Neural cell (in vitro differentiated cells): ENCODE data around the gene DNM3. TPM values are rescaled to one million over a fixed set of nuclear protein-coding genes. Genes with fewer than 3 reads are reported as not detected.

Source experiments
- H2AFZ ChIP-seq: fragments of 200-600, 300-800 bp; sonication (generic), shearing (Covaris generic); 2 replicates; pipeline ENCODE4 v1.6.0; 2014; ENCODE audit warnings: low read depth, mild to moderate bottlenecking, antibody characterized with exemption, low read length, moderate library complexity
- H3F3A ChIP-seq: fragments of 200-600 bp; shearing (Covaris generic); 2 replicates; pipeline ENCODE4 v1.6.1; 2016; ENCODE audit warnings: mild to moderate bottlenecking, moderate library complexity, mixed read lengths, antibody characterized with exemption, low read length; ENCODE audit not compliant: insufficient read depth, poor library complexity, severe bottlenecking
- H3K27ac ChIP-seq: fragments of 200-600, 300-800 bp; sonication (generic), shearing (Covaris generic); 2 replicates; pipeline ENCODE4 v1.5.1; 2014; ENCODE audit warnings: mild to moderate bottlenecking, low read length, moderate library complexity
- H3K27me3 ChIP-seq: fragments of 300-800, 200-600 bp; sonication (generic), shearing (Covaris generic); 2 replicates; pipeline ENCODE4 v1.6.0; 2014; ENCODE audit warnings: mild to moderate bottlenecking, low read depth, low read length, moderate library complexity; ENCODE audit not compliant: insufficient read depth
- H3K36me3 ChIP-seq: fragments of 300-800, 200-600 bp; sonication (generic), shearing (Covaris generic); 2 replicates; pipeline ENCODE4 v1.5.1; 2014; ENCODE audit warnings: mild to moderate bottlenecking, antibody characterized with exemption, low read length, moderate library complexity; ENCODE audit not compliant: insufficient read depth
- H3K4me2 ChIP-seq: fragments of 300-800, 200-600 bp; sonication (generic), shearing (Covaris generic); 2 replicates; pipeline ENCODE4 v1.6.0; 2014; ENCODE audit warnings: mild to moderate bottlenecking, low read length
- H3K4me3 ChIP-seq: fragments of 300-800, 200-600 bp; sonication (generic), shearing (Covaris generic); 2 replicates; pipeline ENCODE4 v1.5.1; 2014; ENCODE audit warnings: mild to moderate bottlenecking, low read length, moderate library complexity
- H3K79me2 ChIP-seq: fragments of 200-600 bp; shearing (Covaris generic); replicated peaks from 2 replicates; pipeline ENCODE4 v1.6.0; 2014; ENCODE audit warnings: mild to moderate bottlenecking, low read length, moderate library complexity; ENCODE audit not compliant: insufficient read depth
- H3K9ac ChIP-seq: fragments of 300-800, 200-600 bp; sonication (generic), shearing (Covaris generic); 2 replicates; pipeline ENCODE4 v1.6.1; 2016; ENCODE audit warnings: mild to moderate bottlenecking, low read length, mixed read lengths
- H3K9me2 ChIP-seq: fragments of 200-600 bp; shearing (Covaris generic); 2 replicates; pipeline ENCODE4 v1.6.1; 2016; ENCODE audit warnings: mild to moderate bottlenecking, low read length, mixed read lengths; ENCODE audit not compliant: insufficient read depth
- H3K9me3 ChIP-seq: fragments of 200-600, 300-800 bp; sonication (generic), shearing (Covaris generic); 2 replicates; pipeline ENCODE4 v1.6.1; 2016; ENCODE audit warnings: mild to moderate bottlenecking, mixed run types, low read length, moderate library complexity, mixed read lengths
- H4K20me1 ChIP-seq: fragments of 200-600 bp; shearing (Covaris generic); 2 replicates; pipeline ENCODE4 v1.6.1; 2016; ENCODE audit warnings: mild to moderate bottlenecking, mixed run types; ENCODE audit not compliant: insufficient read depth
- EP300 ChIP-seq: fragments of 450-650 bp; conservative IDR thresholded peaks from 2 replicates; pipeline ENCODE4 v1.6.1; 2014; ENCODE audit warnings: antibody characterized with exemption, mild to moderate bottlenecking, moderate library complexity; ENCODE audit not compliant: poor library complexity, severe bottlenecking
- EZH2 ChIP-seq: fragments of 200-600, 300-800 bp; shearing (Covaris generic), sonication (generic); IDR thresholded peaks from 2 replicates; pipeline ENCODE4 v1.6.1; 2014; ENCODE audit warnings: antibody characterized with exemption, low read length, borderline replicate concordance, mild to moderate bottlenecking; ENCODE audit not compliant: insufficient read depth, poor library complexity, severe bottlenecking
- MXI1 ChIP-seq: fragments of 450-650 bp; conservative IDR thresholded peaks from 2 replicates; pipeline ENCODE4 v1.6.1; 2014; ENCODE audit warnings: antibody characterized with exemption, mild to moderate bottlenecking; ENCODE audit not compliant: poor library complexity, severe bottlenecking
- POLR2AphosphoS5 ChIP-seq: IDR thresholded peaks from 2 replicates; pipeline ENCODE4 v1.6.1; 2012
- RAD21 ChIP-seq: fragments of 450-650 bp; conservative IDR thresholded peaks from 2 replicates; pipeline ENCODE4 v1.6.1; 2014; ENCODE audit warnings: antibody characterized with exemption, mild to moderate bottlenecking, moderate library complexity
- SMC3 ChIP-seq: fragments of 450-650 bp; conservative IDR thresholded peaks from 2 replicates; pipeline ENCODE4 v1.6.1; 2014; ENCODE audit warnings: antibody characterized with exemption, mild to moderate bottlenecking, moderate library complexity; ENCODE audit not compliant: poor library complexity
- TAF1 ChIP-seq: IDR thresholded peaks from 2 replicates; pipeline ENCODE4 v1.6.1; 2012; ENCODE audit warnings: low read depth
- polyA plus RNA-seq: library from polyadenylated mRNA; depleted of rRNA; stranded (reverse); fragments of >200 nt; gene quantifications from 2 replicates; pipeline ENCODE4 v1.2.3, GENCODE V29; 2014
- TF ChIP-seq, protein P1 (sequence below): fragments of 450-650 bp; IDR thresholded peaks from 2 replicates; pipeline ENCODE4 v1.5.1; 2014; ENCODE audit warnings: antibody characterized with exemption, mild to moderate bottlenecking, moderate library complexity; ENCODE audit not compliant: poor library complexity, severe bottlenecking
- TF ChIP-seq, protein P2 (sequence below): IDR thresholded peaks from 2 replicates; pipeline ENCODE4 v1.6.1; 2012; ENCODE audit warnings: borderline replicate concordance

Gene DNM3
- polyA plus RNA-seq, 1 donor from 2014 or later: 37.1 TPM

DNA sequence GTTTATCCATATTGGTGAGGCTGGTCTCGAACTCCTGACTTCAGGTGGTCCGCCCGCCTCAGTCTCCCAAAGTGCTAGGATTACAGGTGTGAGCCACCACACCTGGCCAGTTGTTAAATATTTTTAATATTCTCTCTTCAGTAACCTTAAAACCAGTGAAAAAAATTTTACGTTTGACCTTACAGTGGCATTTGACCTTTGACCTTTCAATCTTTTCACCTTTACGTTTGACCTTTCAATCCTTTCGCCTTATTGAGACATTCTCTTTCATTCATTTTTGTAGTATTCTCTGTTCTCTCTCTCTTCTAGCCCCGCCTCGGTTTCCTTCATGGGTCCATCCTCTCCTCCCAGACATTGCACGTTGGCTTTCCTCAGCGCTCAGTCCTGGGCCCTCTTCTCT lies 277.9 kb downstream of the DNM3 start:
- Histone ChIP-seq H3K36me3 (no peaks in the 10 kb centered on the region), H3K27ac (no peak overlapping the region), H3K79me2 (no peaks in the 10 kb centered on the region), H4K20me1 (no peaks in the 10 kb centered on the region), H3F3A (no peaks in the 10 kb centered on the region), H2AFZ (no peak overlapping the region), H3K4me2 (no peak overlapping the region), H3K9me3 (no peaks in the 10 kb centered on the region), H3K9ac (no peak overlapping the region), H3K27me3 (no peaks in the 10 kb centered on the region), H3K9me2 (no peaks in the 10 kb centered on the region), H3K4me3 (no peak overlapping the region)
- TF ChIP-seq RAD21: no peak
- TF ChIP-seq, protein P1, sequence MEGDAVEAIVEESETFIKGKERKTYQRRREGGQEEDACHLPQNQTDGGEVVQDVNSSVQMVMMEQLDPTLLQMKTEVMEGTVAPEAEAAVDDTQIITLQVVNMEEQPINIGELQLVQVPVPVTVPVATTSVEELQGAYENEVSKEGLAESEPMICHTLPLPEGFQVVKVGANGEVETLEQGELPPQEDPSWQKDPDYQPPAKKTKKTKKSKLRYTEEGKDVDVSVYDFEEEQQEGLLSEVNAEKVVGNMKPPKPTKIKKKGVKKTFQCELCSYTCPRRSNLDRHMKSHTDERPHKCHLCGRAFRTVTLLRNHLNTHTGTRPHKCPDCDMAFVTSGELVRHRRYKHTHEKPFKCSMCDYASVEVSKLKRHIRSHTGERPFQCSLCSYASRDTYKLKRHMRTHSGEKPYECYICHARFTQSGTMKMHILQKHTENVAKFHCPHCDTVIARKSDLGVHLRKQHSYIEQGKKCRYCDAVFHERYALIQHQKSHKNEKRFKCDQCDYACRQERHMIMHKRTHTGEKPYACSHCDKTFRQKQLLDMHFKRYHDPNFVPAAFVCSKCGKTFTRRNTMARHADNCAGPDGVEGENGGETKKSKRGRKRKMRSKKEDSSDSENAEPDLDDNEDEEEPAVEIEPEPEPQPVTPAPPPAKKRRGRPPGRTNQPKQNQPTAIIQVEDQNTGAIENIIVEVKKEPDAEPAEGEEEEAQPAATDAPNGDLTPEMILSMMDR: no peak
- no peak for TF ChIP-seq EZH2
- no peak for TF ChIP-seq MXI1
- TF ChIP-seq, protein P2, sequence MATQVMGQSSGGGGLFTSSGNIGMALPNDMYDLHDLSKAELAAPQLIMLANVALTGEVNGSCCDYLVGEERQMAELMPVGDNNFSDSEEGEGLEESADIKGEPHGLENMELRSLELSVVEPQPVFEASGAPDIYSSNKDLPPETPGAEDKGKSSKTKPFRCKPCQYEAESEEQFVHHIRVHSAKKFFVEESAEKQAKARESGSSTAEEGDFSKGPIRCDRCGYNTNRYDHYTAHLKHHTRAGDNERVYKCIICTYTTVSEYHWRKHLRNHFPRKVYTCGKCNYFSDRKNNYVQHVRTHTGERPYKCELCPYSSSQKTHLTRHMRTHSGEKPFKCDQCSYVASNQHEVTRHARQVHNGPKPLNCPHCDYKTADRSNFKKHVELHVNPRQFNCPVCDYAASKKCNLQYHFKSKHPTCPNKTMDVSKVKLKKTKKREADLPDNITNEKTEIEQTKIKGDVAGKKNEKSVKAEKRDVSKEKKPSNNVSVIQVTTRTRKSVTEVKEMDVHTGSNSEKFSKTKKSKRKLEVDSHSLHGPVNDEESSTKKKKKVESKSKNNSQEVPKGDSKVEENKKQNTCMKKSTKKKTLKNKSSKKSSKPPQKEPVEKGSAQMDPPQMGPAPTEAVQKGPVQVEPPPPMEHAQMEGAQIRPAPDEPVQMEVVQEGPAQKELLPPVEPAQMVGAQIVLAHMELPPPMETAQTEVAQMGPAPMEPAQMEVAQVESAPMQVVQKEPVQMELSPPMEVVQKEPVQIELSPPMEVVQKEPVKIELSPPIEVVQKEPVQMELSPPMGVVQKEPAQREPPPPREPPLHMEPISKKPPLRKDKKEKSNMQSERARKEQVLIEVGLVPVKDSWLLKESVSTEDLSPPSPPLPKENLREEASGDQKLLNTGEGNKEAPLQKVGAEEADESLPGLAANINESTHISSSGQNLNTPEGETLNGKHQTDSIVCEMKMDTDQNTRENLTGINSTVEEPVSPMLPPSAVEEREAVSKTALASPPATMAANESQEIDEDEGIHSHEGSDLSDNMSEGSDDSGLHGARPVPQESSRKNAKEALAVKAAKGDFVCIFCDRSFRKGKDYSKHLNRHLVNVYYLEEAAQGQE: no peak
- no peak for TF ChIP-seq POLR2AphosphoS5
- no peak for TF ChIP-seq TAF1
- no peak for TF ChIP-seq SMC3
- TF ChIP-seq EP300: no peak

DNA sequence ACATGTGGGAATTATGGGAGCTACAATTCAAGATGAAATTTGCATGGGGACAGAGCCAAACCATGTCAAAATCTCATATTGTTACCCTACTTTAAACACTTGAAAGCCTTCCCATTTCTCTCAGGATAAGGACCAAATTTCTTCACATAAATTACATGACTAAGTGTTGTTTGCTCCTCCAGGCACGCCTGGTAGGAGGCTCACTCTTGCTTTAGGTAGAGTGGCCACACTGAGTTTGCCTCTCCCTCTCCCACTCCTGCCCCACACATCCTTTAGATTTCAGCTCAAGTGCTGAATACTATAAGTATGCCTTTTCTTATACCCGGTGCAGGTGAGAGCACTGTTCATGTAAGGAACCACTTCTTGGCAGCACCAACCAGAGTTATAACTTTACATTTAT lies 279.1 kb downstream of the DNM3 start:
- no peak for TF ChIP-seq EZH2
- no peak for TF ChIP-seq EP300
- TF ChIP-seq, protein P1: no peak
- Histone ChIP-seq H3K4me3 (no peak overlapping the region), H3K9me3 (no peaks in the 10 kb centered on the region), H3K4me2 (no peak overlapping the region), H3K27ac (no peak overlapping the region), H3K9ac (no peak overlapping the region), H3K9me2 (no peaks in the 10 kb centered on the region), H3K36me3 (no peaks in the 10 kb centered on the region), H3K79me2 (no peaks in the 10 kb centered on the region), H3F3A (no peaks in the 10 kb centered on the region), H3K27me3 (no peaks in the 10 kb centered on the region), H2AFZ (no peak overlapping the region), H4K20me1 (no peaks in the 10 kb centered on the region)
